HG03025 (cell line): ENCODE data around the gene SLC2A4.
A peak's percentile ranks its signal among the peaks of the same experiment; 100 is the strongest.

Source experiments
- ATAC-seq: cut with Tn5 transposase; IDR thresholded peaks from one replicate; pipeline ENCODE4 v1.9.1; 2021; ENCODE audit warnings: mild to moderate bottlenecking, moderate library complexity; ENCODE audit not compliant: unreplicated experiment, low FRiP score

Gene SLC2A4

DNA sequence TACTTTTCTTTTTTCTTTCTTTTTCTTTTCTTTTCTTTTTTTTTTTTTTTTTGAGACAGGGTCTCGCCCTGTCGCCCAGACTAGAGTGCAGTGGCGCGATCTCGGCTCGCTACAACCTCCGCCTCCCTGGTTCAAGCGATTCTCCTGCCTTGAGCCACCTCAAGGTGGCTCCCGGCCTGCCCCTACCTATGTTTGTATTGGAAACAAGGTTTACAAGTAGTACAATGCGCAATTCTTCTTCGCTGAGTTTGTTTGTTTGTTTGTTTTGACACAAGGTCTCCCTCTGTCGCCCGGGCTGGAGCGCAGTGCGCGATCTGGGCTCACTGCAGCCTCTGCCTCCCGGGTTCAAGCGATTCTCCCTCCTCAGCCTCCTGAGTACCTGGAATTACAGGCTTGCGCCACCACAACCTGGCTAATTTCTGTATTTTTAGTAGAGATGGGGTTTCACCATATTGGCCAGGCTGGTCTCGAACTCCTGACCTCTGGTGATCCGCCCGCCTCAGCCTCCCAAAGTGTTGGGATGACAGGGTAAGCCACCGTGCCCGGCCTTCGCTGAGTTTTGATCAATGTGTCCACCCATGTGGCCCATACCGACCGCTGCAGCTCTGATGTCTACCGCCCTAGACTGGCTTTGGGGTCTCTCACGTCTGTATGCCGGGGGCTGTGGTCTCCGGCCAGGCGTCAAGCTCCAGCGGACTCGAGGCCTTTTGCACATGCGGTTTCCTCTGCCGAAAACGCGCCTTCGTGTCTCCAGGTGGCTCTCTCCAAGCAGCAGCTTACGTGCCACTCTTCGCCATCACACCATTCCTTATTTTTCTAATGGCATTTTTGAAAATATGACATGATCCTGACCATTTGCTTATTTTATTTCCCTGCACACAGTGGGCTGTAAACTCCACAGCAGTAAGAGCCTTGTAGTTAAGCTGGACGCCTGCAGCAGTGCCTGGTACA lies 14.0 kb downstream of the SLC2A4 start:
- ATAC-seq = no peak

DNA sequence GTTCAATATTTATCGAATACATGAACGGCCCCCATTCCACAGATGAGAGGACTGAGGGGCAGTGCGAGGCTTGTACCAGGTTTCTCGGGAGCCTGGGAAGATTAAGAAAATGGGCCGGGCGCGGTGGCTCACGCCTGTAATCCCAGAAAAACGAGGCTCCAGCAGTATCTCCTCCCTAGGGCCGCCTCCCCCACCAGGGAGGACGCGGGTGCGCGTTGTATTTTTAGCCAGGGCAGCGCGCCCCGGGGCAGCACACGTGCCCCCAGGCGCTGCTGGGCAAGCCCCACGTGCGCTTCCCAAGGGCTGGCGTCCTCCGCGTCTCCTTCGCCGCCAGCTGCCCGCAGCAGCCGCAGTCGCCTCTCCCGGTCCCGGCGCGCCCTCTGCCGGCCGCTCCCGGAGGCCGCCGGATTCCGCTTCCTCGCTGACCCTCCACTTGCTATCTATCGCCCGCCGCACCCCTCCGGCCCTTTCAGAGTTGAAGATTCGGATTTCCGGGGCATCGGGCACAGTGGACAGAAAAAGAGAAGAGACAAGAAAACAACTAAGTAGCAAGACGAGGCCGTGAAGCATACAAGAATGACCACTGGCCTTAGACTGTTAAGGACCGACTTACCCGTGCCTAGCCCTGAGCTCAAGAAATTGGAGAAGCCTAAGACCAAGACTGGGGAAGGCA lies 14.8 kb downstream of the SLC2A4 start:
- peak; percentile 47 for ATAC-seq

- ATAC-seq = no peak
These were observed 22.7 kb downstream of the SLC2A4 start for GRCh38 chr17:7304179-7304578.

DNA sequence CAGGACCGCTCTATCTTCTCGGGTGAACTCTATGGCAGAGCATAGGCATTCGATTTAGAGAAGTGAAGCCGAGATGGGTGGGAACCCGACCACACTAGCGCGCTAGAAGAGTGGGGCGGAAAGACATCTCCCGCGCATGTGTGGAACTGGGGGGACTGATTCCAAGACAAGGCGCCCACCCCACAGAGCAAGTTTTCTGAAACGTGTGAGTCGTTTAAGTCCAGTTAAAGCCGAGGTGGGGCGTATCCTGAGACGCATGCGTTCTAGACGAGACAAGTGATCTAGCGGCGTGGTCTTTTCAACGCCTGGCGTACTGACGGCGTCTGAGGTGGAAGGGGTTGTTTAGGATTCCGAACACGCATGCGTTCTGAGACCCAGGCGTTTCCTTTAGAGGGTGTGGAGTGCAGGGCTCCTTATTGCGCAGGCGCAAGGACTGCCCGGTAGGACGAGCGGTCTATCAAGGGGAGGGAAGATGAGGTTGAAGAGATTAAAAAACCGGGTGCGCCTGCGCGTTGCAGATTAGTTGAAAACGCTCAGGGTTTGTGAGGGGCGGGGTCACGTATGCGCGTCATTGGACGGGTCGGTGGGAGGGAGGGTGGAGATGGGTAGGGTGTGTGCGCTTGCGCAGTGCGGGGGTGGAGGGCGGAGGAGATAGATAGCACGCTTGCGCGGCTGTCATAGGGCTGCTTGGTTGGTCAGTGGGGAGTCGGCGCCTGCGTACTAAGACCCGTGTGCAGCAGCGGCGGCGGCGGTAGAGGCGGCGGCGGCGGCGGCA lies 25.6 kb downstream of the SLC2A4 start, which contains the start of gene EIF5A:
EIF5A (plus strand) TSS at position 718 of the 775 bp plus-strand sequence. CDS start 2,008 bp downstream, outside the sequence.
- peak; percentile 58 for ATAC-seq

GRCh38 chr17:7307686-7308624 lies 26.4 kb downstream of the SLC2A4 start:
- ATAC-seq = peak; percentile 4

DNA sequence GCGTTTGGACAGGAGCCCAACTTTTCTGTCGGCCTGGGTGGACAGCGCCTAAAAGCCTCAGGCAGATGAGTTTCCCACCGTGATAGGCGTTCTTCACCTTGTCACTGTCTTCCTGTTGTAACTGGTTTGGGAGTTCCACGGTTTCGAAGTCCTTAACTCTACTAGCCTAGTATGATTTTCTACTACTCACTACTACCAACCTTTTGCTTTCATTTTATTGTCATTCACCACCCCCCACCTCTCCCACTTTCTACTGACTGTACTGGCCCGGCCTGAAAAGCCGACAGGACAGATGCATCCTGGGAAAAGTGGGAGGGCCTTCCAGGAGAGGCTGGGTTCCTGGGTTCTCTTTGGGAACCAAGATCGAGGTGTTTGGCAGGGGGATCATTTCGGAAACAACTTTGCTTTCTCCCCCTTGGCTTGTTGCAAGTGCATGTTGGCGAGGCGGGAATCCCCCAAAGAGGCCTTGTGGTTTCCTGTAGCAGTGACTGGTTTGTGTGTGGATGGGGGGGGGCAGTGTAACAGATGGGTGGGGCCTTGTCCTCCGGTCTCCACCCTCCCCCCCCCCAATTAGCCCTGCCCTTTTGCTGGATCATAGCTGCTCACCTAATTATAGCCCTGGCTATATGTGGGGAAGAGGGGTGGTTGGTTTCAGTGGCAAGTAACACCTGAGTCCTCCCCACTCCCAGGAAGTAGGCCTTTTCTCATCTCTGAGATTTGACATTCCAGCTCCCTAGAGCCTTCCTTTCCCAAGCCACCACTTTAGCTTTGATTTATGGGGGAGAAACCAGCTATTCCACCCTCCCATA lies 27.3 kb downstream of the SLC2A4 start:
- peak; percentile 20 for ATAC-seq

- ATAC-seq = no peak
These were observed 28.1 kb downstream of the SLC2A4 start for GRCh38 chr17:7309628-7310027.

DNA sequence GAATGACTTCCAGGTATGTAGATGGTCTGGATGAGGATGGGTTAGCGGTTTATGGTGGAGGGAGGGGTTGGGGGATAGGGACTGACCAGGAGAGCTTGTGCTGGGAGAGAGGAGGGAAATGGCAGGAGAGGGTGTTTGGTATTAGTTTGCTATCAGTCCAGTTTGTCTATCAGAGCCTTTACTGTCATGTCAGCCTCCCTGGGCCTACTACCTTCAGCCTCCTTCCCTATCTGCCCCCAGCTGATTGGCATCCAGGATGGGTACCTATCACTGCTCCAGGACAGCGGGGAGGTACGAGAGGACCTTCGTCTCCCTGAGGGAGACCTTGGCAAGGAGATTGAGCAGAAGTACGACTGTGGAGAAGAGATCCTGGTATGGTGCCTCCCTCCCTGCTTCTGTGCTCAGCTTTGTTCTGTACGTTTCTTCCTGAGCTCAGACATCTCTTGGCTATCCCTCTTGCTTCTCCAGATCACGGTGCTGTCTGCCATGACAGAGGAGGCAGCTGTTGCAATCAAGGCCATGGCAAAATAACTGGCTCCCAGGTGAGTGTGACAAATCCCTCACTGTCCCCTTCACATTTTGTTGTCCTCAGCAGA lies 29.7 kb downstream of the SLC2A4 start:
- no peak for ATAC-seq

- no peak for ATAC-seq
These were observed 31.0 kb downstream of the SLC2A4 start for GRCh38 chr17:7312432-7313087.

DNA sequence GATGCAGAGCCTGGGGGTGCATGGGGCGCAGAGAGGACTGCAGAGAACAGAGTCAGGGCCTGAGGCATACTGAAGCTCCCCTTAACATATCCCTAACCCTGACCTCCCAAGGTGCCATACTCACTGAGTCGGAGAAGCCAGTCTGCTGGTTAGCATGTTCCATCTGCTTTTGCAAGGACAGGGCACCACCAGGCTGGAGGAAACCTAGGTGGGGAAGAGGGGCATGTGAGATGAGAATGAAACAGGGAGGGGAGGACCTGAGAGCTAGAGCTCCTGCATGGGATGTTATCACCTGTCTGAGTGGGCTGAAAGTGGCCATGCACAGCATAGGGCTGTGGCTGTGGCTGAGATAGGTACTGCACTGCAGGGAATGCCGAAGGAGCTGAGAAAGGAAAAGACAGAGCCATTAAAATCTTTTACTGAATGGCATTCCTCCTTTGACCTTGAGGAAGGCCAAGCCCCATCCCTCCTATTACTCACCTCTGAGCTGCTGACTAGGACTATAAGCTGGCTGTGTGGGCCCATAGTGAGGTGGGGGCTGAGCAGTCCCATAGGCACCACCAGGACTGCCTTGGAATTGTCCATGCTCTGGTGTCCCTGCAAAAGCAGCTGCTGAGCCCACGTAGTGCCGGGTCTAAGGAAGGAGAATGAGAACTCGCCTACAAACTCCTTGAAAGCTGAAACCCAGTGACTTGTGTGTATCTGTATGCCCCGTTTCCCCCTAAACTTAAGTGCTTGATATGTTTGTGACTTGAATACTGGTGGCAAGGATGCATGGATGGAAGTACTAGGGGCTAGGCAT lies 31.8 kb downstream of the SLC2A4 start:
- no peak for ATAC-seq

DNA sequence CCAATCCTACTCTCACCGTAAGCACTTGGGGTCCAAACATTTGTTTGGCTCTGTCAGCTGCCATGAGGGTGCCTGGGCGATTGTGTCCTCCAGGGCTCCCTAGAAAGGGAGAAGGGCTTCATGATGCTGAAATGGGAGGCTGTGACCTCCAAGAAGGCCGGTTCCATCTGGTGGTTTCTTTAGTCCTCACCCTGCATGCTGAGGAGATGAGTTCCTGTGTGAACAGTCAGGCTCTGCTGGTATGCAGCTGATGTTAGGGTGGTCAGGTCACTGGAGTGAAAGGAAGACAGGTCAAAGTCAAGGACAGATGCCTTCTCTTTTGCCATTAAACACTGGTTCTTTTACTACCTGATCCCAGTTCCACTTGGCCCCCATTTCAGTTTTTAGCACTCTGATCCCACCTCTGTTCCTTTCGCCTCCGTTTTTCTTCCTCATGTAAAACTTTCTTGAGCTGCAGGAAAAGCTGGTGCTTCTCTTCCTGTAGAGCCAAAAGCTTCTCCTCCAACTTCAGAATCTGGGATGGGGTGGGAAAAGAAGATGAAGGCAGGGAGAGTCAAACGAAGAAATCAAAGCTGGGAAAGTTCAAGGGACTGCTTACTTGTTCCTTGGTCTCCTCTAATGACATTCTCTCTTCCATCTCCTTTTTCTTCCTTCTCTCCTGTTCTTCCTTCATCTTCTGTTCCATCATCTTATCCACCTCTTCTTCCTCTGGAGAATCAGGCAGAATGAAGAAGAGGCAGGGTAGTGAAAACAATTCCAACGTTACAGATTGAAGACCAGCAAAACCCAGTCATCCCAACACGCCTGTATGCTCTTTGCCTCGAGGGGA lies 32.6 kb downstream of the SLC2A4 start:
- no peak for ATAC-seq

GRCh38 chr17:7314719-7315569 lies 33.4 kb downstream of the SLC2A4 start, which contains the start of gene GPS2:
Gene GPS2 (minus strand): TSS chr17:7315360. CDS start chr17:7315052, 308 bp downstream.
- ATAC-seq = peak; percentile 47

DNA sequence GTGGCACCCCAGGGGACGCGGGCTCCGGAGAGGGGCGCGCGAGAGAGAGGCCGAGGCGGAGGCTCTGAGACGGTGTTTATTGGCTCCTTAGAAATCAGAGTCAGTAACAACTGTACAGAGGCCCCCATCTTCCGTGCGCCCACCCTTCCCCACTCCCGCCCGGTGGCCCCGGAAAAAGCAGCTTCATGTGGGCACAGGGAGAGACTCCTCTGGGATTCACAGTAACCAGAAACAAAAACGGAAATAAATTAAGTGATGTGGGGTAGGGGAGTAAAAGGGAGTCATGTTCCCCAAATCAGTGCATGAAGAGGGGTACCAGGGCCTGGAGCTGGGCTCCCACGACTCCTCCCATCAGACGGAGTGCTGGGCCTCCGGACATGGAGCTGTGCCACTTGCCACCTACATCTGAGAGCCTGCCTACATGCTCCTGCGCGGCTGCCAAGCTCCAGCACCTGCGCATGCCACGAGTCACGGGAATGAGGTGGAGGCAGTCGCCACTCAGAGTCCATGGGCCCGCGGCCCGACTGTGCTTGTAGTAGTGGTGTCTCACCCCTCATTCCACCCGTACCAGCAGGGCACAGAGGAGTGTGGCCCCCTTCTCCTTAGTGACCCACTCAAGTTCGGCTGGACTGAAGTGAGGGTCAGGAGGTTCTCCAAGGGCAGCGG lies 34.2 kb downstream of the SLC2A4 start:
- peak; percentile 12 for ATAC-seq

- no peak for ATAC-seq
These were observed 35.8 kb downstream of the SLC2A4 start for GRCh38 chr17:7317161-7317803.
